Bronchial epithelial cell (primary cell): Measurements from ENCODE around the gene SERPINF2. TPM values are rescaled to one million over a fixed set of nuclear protein-coding genes. Genes with fewer than 3 reads are reported as not detected.
A peak's percentile ranks its signal among the peaks of the same experiment; 100 is the strongest.

Experiments
- DNase-seq: peaks from one replicate; pipeline ENCODE4 v3.0.0-alpha.2; 2010; ENCODE audit warnings: low read depth
- FAIRE-seq: peaks from 2 replicates; lab custom pipeline; 2011; peaks lifted over from hg19 to GRCh38; lab: Jason Lieb, UNC
- H3K27me3 ChIP-seq: 2 replicates; pipeline ENCODE4 v1.5.1; 2011; ENCODE audit warnings: low read length; ENCODE audit not compliant: control insufficient read depth, insufficient read depth
- H3K36me3 ChIP-seq: 2 replicates; pipeline ENCODE4 v1.5.1; 2011; ENCODE audit warnings: low read length; ENCODE audit not compliant: control insufficient read depth, insufficient read depth
- H3K4me3 ChIP-seq: 2 replicates; pipeline ENCODE4 v1.5.1; 2011; ENCODE audit warnings: mild to moderate bottlenecking, low read depth, low read length, control low read depth
- total RNA-seq: library from RNA; depleted of rRNA; stranded (reverse); fragments of >200 nt; gene quantifications from 2 replicates; pipeline ENCODE4 v1.2.1, GENCODE V29; 2014
- TF ChIP-seq, protein P1 (sequence below): IDR thresholded peaks from 2 replicates; pipeline ENCODE4 v1.5.1; 2011; ENCODE audit warnings: mild to moderate bottlenecking, moderate library complexity, low read length, control low read depth, inconsistent platforms; ENCODE audit not compliant: insufficient read depth, severe bottlenecking

Gene SERPINF2
- total RNA-seq, 1 donor from 2014 or later, result 0.79 TPM

GRCh38 chr17:1744551-1745512 is 2.2 kb downstream of the SERPINF2 start:
- Histone ChIP-seq H3K4me3 (no peak overlapping the region), H3K36me3 (no peaks in the 10 kb centered on the region), H3K27me3 (no peaks in the 10 kb centered on the region)
- DNase-seq, result no peak
- no peak for FAIRE-seq
- TF ChIP-seq, protein P1, sequence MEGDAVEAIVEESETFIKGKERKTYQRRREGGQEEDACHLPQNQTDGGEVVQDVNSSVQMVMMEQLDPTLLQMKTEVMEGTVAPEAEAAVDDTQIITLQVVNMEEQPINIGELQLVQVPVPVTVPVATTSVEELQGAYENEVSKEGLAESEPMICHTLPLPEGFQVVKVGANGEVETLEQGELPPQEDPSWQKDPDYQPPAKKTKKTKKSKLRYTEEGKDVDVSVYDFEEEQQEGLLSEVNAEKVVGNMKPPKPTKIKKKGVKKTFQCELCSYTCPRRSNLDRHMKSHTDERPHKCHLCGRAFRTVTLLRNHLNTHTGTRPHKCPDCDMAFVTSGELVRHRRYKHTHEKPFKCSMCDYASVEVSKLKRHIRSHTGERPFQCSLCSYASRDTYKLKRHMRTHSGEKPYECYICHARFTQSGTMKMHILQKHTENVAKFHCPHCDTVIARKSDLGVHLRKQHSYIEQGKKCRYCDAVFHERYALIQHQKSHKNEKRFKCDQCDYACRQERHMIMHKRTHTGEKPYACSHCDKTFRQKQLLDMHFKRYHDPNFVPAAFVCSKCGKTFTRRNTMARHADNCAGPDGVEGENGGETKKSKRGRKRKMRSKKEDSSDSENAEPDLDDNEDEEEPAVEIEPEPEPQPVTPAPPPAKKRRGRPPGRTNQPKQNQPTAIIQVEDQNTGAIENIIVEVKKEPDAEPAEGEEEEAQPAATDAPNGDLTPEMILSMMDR, result no peak

GRCh38 chr17:1745513-1746020 is 2.9 kb downstream of the SERPINF2 start:
- H3K36me3 ChIP-seq, result no peaks in the 10 kb centered on the region
- TF ChIP-seq, protein P1, result no peak
- DNase-seq (no peak), FAIRE-seq (no peak)
- no peak overlapping the region for H3K4me3 ChIP-seq
- no peaks in the 10 kb centered on the region for H3K27me3 ChIP-seq

GRCh38 chr17:1746975-1747543 is 4.4 kb downstream of the SERPINF2 start:
- Histone ChIP-seq H3K36me3 (no peaks in the 10 kb centered on the region), H3K4me3 (no peak overlapping the region), H3K27me3 (no peaks in the 10 kb centered on the region)
- TF ChIP-seq, protein P1, result no peak
- no peak for FAIRE-seq
- peak; percentile 94 for DNase-seq

GRCh38 chr17:1750628-1751027 is 8.0 kb downstream of the SERPINF2 start:
- TF ChIP-seq, protein P1, result no peak
- Histone ChIP-seq H3K27me3 (no peaks in the 10 kb centered on the region), H3K36me3 (peaks cover 1% of the 10 kb centered on the region), H3K4me3 (no peak overlapping the region)
- DNase-seq, result no peak
- no peak for FAIRE-seq

DNA sequence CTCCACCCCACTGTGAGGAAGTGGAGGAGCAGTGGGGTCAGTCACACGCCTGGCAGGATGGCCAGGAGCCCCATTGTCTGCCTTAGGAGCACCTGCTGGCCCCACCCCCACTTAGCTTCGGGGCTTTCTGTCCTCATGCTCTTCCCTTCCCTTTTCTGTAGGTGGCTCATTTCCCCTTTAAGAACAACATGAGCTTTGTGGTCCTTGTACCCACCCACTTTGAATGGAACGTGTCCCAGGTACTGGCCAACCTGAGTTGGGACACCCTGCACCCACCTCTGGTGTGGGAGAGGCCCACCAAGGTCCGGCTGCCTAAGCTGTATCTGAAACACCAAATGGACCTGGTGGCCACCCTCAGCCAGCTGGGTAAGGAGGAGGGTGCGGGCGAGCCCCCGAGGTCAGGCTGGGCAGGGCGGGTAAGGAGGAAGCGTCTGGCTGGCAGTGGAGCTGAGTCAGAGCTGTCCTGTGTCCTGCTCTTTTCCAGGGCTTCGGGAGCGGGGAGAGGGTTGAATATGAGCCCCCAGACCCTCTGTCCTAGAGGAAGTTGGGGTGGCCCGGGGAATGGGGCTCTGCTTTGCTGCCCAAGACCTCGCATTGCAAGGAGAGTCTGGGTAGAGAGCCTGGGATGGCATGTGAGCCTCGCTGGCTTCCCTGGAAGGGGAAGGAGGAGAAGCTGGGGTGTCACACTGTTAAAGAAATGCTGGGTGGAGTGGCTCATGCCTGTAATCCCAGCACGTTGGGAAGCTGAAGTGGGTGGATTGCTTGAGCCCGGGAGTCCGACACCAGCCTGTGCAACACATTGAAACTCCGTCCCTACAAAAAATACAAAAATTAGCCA is 10.0 kb downstream of the SERPINF2 start:
- DNase-seq (peak; percentile 57), FAIRE-seq (no peak)
- Histone ChIP-seq H3K27me3 (no peaks in the 10 kb centered on the region), H3K36me3 (peaks cover 1% of the 10 kb centered on the region), H3K4me3 (peak overlapping the region; percentile 17)
- TF ChIP-seq, protein P1, result no peak
